Central memory CD8-positive, alpha-beta T cell (primary cell): ENCODE results near the gene PRCD.

ENCODE experiments used
- ATAC-seq: fragments of 150-1000 bp; cut with Tn5 transposase; replicated peaks from 2 replicates; pipeline ENCODE4 v1.10.0; 2022; ENCODE audit warnings: mild to moderate bottlenecking, moderate FRiP score, moderate number of reproducible peaks; ENCODE audit not compliant: poor library complexity, severe bottlenecking; ENCODE audit errors: extremely low read depth
- DNase-seq, 2 donors: peaks; one replicate each; pipeline ENCODE4 v3.0.0; 2021; ENCODE audit warnings: low spot score in 2 of 2
- H3K27ac Mint-ChIP-seq: one replicate; pipeline ENCODE4 v1.8.0; 2022; ENCODE audit warnings: low read depth, mild to moderate bottlenecking, moderate library complexity, mixed read lengths
- H3K27me3 Mint-ChIP-seq: one replicate; pipeline ENCODE4 v1.8.0; 2022; ENCODE audit warnings: mixed read lengths
- H3K36me3 Mint-ChIP-seq: one replicate; pipeline ENCODE4 v1.8.0; 2022; ENCODE audit warnings: mild to moderate bottlenecking, moderate library complexity, mixed read lengths; ENCODE audit not compliant: insufficient read depth
- H3K4me1 Mint-ChIP-seq: one replicate; pipeline ENCODE4 v1.8.0; 2022; ENCODE audit warnings: mixed read lengths
- H3K4me3 Mint-ChIP-seq: one replicate; pipeline ENCODE4 v1.8.0; 2022; ENCODE audit warnings: mild to moderate bottlenecking, moderate library complexity, mixed read lengths
- H3K9me3 Mint-ChIP-seq: one replicate; pipeline ENCODE4 v1.8.0; 2022; ENCODE audit warnings: mixed read lengths

PRCD gene

GRCh38 chr17:76542566-76542971 is 2.7 kb downstream of the PRCD start:
- H3K27me3 Mint-ChIP-seq = peaks cover 34% of the 10 kb centered on the region

GRCh38 chr17:76542984-76543383 is 3.1 kb downstream of the PRCD start:
- H3K36me3 Mint-ChIP-seq = no peaks in the 10 kb centered on the region
- peaks cover 34% of the 10 kb centered on the region for H3K27me3 Mint-ChIP-seq
- H3K9me3 Mint-ChIP-seq = no peaks in the 10 kb centered on the region
- no peak overlapping the region for H3K27ac Mint-ChIP-seq
- DNase-seq = no peak
- ATAC-seq = no peak
- H3K4me1 Mint-ChIP-seq = no peaks in the 10 kb centered on the region
- no peak overlapping the region for H3K4me3 Mint-ChIP-seq

More at GRCh38 chr17:76542566-76542971, 2.7 kb downstream of the PRCD start:
- DNase-seq = no peak
- no peaks in the 10 kb centered on the region for H3K4me1 Mint-ChIP-seq
- no peak for ATAC-seq
- no peaks in the 10 kb centered on the region for H3K36me3 Mint-ChIP-seq
- H3K27ac Mint-ChIP-seq = no peak overlapping the region
- H3K9me3 Mint-ChIP-seq = no peaks in the 10 kb centered on the region
- H3K4me3 Mint-ChIP-seq = no peak overlapping the region

GRCh38 chr17:76543482-76543825 is 3.6 kb downstream of the PRCD start:
- H3K4me3 Mint-ChIP-seq = no peak overlapping the region
- H3K27me3 Mint-ChIP-seq = peaks cover 34% of the 10 kb centered on the region
- DNase-seq (no peak), ATAC-seq (no peak)
- H3K27ac Mint-ChIP-seq = no peak overlapping the region
- no peaks in the 10 kb centered on the region for H3K4me1 Mint-ChIP-seq
- H3K9me3 Mint-ChIP-seq = no peaks in the 10 kb centered on the region
- no peaks in the 10 kb centered on the region for H3K36me3 Mint-ChIP-seq

GRCh38 chr17:76543826-76544545 is 4.1 kb downstream of the PRCD start:
- H3K4me1 Mint-ChIP-seq = no peaks in the 10 kb centered on the region
- H3K27me3 Mint-ChIP-seq = peaks cover 29% of the 10 kb centered on the region
- no peak for ATAC-seq
- no peaks in the 10 kb centered on the region for H3K36me3 Mint-ChIP-seq
- no peak for DNase-seq
- H3K4me3 Mint-ChIP-seq = no peak overlapping the region
- no peak overlapping the region for H3K27ac Mint-ChIP-seq
- H3K9me3 Mint-ChIP-seq = no peaks in the 10 kb centered on the region

- DNase-seq = no peak
- H3K4me1 Mint-ChIP-seq = no peaks in the 10 kb centered on the region
- peaks cover 21% of the 10 kb centered on the region for H3K27me3 Mint-ChIP-seq
- no peaks in the 10 kb centered on the region for H3K36me3 Mint-ChIP-seq
- ATAC-seq = no peak
- H3K4me3 Mint-ChIP-seq = no peak overlapping the region
- H3K9me3 Mint-ChIP-seq = no peaks in the 10 kb centered on the region
- H3K27ac Mint-ChIP-seq = no peak overlapping the region
These were observed 4.9 kb downstream of the PRCD start for GRCh38 chr17:76544546-76545365.

- H3K9me3 Mint-ChIP-seq = no peaks in the 10 kb centered on the region
- DNase-seq (no peak), ATAC-seq (no peak)
- H3K27me3 Mint-ChIP-seq = peaks cover 19% of the 10 kb centered on the region
- H3K4me1 Mint-ChIP-seq = no peaks in the 10 kb centered on the region
- H3K4me3 Mint-ChIP-seq = no peak overlapping the region
- H3K36me3 Mint-ChIP-seq = no peaks in the 10 kb centered on the region
- H3K27ac Mint-ChIP-seq = no peak overlapping the region
These were observed 6.2 kb downstream of the PRCD start for GRCh38 chr17:76545918-76546555.

- Mint-ChIP-seq H3K4me1 (no peaks in the 10 kb centered on the region), H3K4me3 (no peak overlapping the region), H3K27me3 (peaks cover 13% of the 10 kb centered on the region), H3K27ac (no peak overlapping the region), H3K36me3 (no peaks in the 10 kb centered on the region), H3K9me3 (no peaks in the 10 kb centered on the region)
- DNase-seq = no peak
- ATAC-seq = no peak
These were observed 6.8 kb downstream of the PRCD start for GRCh38 chr17:76546556-76547182.

- no peaks in the 10 kb centered on the region for H3K9me3 Mint-ChIP-seq
- H3K4me1 Mint-ChIP-seq = no peaks in the 10 kb centered on the region
- ATAC-seq = peak; percentile 76
- no peak overlapping the region for H3K27ac Mint-ChIP-seq
- H3K27me3 Mint-ChIP-seq = peaks cover 8% of the 10 kb centered on the region
- H3K36me3 Mint-ChIP-seq = no peaks in the 10 kb centered on the region
- peak; percentile 42 to 44 for DNase-seq
- H3K4me3 Mint-ChIP-seq = no peak overlapping the region
These were observed 7.4 kb downstream of the PRCD start for GRCh38 chr17:76547183-76547641.

GRCh38 chr17:76547642-76548202 is 7.9 kb downstream of the PRCD start:
- H3K36me3 Mint-ChIP-seq = no peaks in the 10 kb centered on the region

GRCh38 chr17:76548378-76549214 is 8.8 kb downstream of the PRCD start:
- Mint-ChIP-seq H3K4me1 (no peaks in the 10 kb centered on the region), H3K9me3 (no peaks in the 10 kb centered on the region), H3K36me3 (no peaks in the 10 kb centered on the region), H3K27me3 (no peaks in the 10 kb centered on the region), H3K4me3 (no peak overlapping the region), H3K27ac (no peak overlapping the region)
- DNase-seq (no peak), ATAC-seq (no peak)

More at GRCh38 chr17:76547642-76548202, 7.9 kb downstream of the PRCD start:
- H3K27me3 Mint-ChIP-seq = peaks cover 2% of the 10 kb centered on the region
- no peaks in the 10 kb centered on the region for H3K9me3 Mint-ChIP-seq
- no peak for ATAC-seq
- H3K4me3 Mint-ChIP-seq = no peak overlapping the region
- no peak for DNase-seq
- H3K4me1 Mint-ChIP-seq = no peaks in the 10 kb centered on the region
- H3K27ac Mint-ChIP-seq = no peak overlapping the region

GRCh38 chr17:76549215-76549518 is 9.3 kb downstream of the PRCD start:
- Mint-ChIP-seq H3K27me3 (no peaks in the 10 kb centered on the region), H3K9me3 (no peaks in the 10 kb centered on the region), H3K36me3 (no peaks in the 10 kb centered on the region), H3K4me1 (no peaks in the 10 kb centered on the region), H3K4me3 (no peak overlapping the region), H3K27ac (no peak overlapping the region)
- DNase-seq = no peak
- no peak for ATAC-seq

GRCh38 chr17:76549539-76549938 is 9.7 kb downstream of the PRCD start:
- Mint-ChIP-seq H3K9me3 (no peaks in the 10 kb centered on the region), H3K27ac (no peak overlapping the region)
- ATAC-seq = no peak

More at GRCh38 chr17:76549539-76549938, 9.7 kb downstream of the PRCD start:
- peaks cover 3% of the 10 kb centered on the region for H3K4me1 Mint-ChIP-seq
- H3K36me3 Mint-ChIP-seq = no peaks in the 10 kb centered on the region
- DNase-seq = no peak
- no peak overlapping the region for H3K4me3 Mint-ChIP-seq
- no peaks in the 10 kb centered on the region for H3K27me3 Mint-ChIP-seq
